NT2/D1 (cell line): ENCODE measurements around the gene ATP8B2.

ENCODE experiments used
- DNase-seq: peaks from one replicate; pipeline ENCODE4 v3.0.0-alpha.2; 2011; ENCODE audit warnings: low read depth, low spot score
- H3K27me3 ChIP-seq: 2 replicates; pipeline ENCODE4 v1.6.0; 2011; ENCODE audit warnings: mild to moderate bottlenecking; ENCODE audit not compliant: insufficient read length, insufficient read depth
- H3K36me3 ChIP-seq: 2 replicates; pipeline ENCODE4 v1.6.1; 2011; ENCODE audit warnings: mild to moderate bottlenecking, low read length, mixed read lengths; ENCODE audit not compliant: insufficient read depth, insufficient read length
- H3K4me1 ChIP-seq: 2 replicates; pipeline ENCODE4 v1.5.1; 2011; ENCODE audit not compliant: insufficient read depth, insufficient read length
- H3K4me3 ChIP-seq: 2 replicates; pipeline ENCODE4 v1.5.1; 2011; ENCODE audit warnings: low read depth; ENCODE audit not compliant: insufficient read length
- H3K9ac ChIP-seq: 2 replicates; pipeline ENCODE4 v1.6.0; 2011; ENCODE audit warnings: low read depth; ENCODE audit not compliant: insufficient read length
- H3K9me3 ChIP-seq: 2 replicates; pipeline ENCODE4 v1.5.1; 2011; ENCODE audit warnings: mild to moderate bottlenecking, low read length; ENCODE audit not compliant: insufficient read depth
- SUZ12 ChIP-seq: IDR thresholded peaks from 2 replicates; pipeline ENCODE4 v1.6.1; 2011; ENCODE audit not compliant: insufficient read length, insufficient read depth; ENCODE audit errors: extremely low read depth
- YY1 ChIP-seq: IDR thresholded peaks from 2 replicates; pipeline ENCODE4 v1.6.1; 2011; ENCODE audit not compliant: insufficient read length, insufficient read depth
- ZNF274 ChIP-seq: IDR thresholded peaks from 2 replicates; pipeline ENCODE4 v1.6.1; 2011; ENCODE audit warnings: mild to moderate bottlenecking, low read depth, low read length

Gene ATP8B2

DNA sequence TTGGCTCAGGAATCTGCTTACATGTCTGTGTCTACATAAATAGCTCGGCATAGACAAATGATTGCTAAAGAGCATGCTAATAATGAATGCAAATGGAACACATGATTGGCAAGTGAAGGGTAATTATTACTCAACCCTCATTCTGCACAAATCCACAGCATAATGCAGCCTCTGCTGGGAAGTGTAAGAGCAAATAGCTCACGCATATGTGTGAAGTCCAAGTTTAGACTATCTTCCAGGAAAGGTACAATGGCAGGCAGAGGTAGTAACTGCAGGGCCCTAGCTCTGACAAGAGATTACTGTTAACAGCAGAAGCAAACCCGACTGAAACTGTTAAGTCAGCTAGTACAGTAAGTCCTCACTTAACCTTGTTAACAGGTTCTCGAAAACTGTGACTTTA, 72.8 kb downstream of the ATP8B2 start:
- TF ChIP-seq SUZ12 (no peak), YY1 (no peak), ZNF274 (no peak)
- Histone ChIP-seq H3K27me3 (peaks cover 7% of the 10 kb centered on the region), H3K4me1 (no peaks in the 10 kb centered on the region), H3K4me3 (no peak overlapping the region), H3K9ac (no peak overlapping the region), H3K9me3 (0 out of 2 replicates have a peak, but pooled peaks cover 5% of the 10 kb centered on the region), H3K36me3 (no peaks in the 10 kb centered on the region)
- no peak for DNase-seq

DNA sequence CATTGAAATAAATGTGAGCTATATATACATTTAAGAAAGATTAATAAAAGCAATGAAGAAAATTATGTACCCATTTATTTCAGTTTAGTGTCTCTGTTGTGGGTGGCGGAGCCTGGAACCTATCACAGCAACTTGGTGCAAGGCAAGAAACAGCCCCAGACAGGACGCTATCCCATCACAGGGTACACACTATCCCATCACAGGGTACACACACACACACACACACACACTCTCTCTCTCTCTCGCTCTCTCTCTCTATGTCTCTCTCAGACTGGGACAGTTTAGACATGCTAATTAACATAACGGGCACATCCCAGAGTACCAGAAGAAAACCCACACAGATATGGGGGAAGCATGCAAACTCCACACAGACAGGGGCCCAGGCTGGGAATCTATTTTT, 73.4 kb downstream of the ATP8B2 start:
- H3K4me1 ChIP-seq = no peaks in the 10 kb centered on the region
- no peak overlapping the region for H3K9ac ChIP-seq
- no peaks in the 10 kb centered on the region for H3K36me3 ChIP-seq
- no peak overlapping the region for H3K4me3 ChIP-seq
- no peak for DNase-seq
- TF ChIP-seq ZNF274 (no peak), YY1 (no peak), SUZ12 (no peak)
- 0 out of 2 replicates have a peak, but pooled peaks cover 5% of the 10 kb centered on the region for H3K9me3 ChIP-seq
- peaks cover 12% of the 10 kb centered on the region for H3K27me3 ChIP-seq

DNA sequence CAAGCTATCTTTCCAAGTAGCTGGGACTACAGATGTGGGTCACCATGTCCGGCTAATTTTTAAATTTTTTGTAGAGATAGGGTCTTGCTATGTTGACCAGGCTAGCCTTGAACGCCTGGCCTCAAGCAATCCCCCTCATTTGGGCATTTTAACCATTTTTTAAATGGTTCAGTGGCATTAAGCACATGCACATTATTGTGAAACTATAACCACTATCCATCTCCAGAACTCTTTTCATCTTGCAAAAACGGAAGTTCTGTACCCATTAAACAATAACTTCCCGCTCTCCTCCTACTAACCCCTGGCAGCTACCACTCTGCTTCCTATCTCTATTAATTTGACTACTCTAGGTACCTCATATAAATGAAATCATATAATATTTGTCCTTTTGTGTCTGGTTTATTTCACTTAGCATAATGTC, 75.1 kb downstream of the ATP8B2 start:
- TF ChIP-seq SUZ12 (no peak), ZNF274 (no peak), YY1 (no peak)
- no peak overlapping the region for H3K9ac ChIP-seq
- H3K36me3 ChIP-seq = no peaks in the 10 kb centered on the region
- no peaks in the 10 kb centered on the region for H3K4me1 ChIP-seq
- H3K9me3 ChIP-seq = 0 out of 2 replicates have a peak, but pooled peaks cover 5% of the 10 kb centered on the region
- no peak overlapping the region for H3K4me3 ChIP-seq
- no peak for DNase-seq
- H3K27me3 ChIP-seq = peaks cover 27% of the 10 kb centered on the region
